Breast epithelium (tissue), 4 donors: ENCODE results near the gene NAA80. TPM values are rescaled to one million over a fixed set of nuclear protein-coding genes. Genes with fewer than 3 reads are reported as not detected.

Source experiments
- DNase-seq, 2 donors: peaks; one replicate each; pipeline ENCODE4 v3.0.0-alpha.2; 2019; ENCODE audit warnings: low spot score in 2 of 2
- H3K27ac ChIP-seq, 2 donors: fragments of 200-600 bp; sonication (generic) in 1 of 2; one replicate each; pipeline ENCODE4 v1.5.1; 2016 to 2019; ENCODE audit warnings: mild to moderate bottlenecking in 1 of 2
- H3K27me3 ChIP-seq, 2 donors: fragments of 200-600 bp; sonication (generic) in 1 of 2; one replicate each; pipeline versions ENCODE4 v1.5.1 to v1.6.0; 2017 to 2019; ENCODE audit warnings: control low read depth in 1 of 2, mild to moderate bottlenecking in 1 of 2
- H3K36me3 ChIP-seq: fragments of 200-600 bp; one replicate; pipeline ENCODE4 v1.5.1; 2019
- H3K4me1 ChIP-seq, 2 donors: fragments of 200-600 bp; sonication (generic); one replicate each; pipeline ENCODE4 v1.5.1; 2016 to 2019; ENCODE audit warnings: control low read depth in 1 of 2
- H3K4me3 ChIP-seq, 3 donors: fragments of 200-600 bp; sonication (generic); 1 replicate in 2 of 3; 2 replicates in 1 of 3; pipeline ENCODE4 v1.5.1; 2016 to 2019; ENCODE audit warnings: mild to moderate bottlenecking in 3 of 3, moderate library complexity in 2 of 3
- H3K9me3 ChIP-seq, 2 donors: fragments of 200-600 bp; sonication (generic) in 1 of 2; one replicate each; pipeline ENCODE4 v1.5.1; 2016 to 2019; ENCODE audit warnings: control low read depth in 1 of 2
- CTCF ChIP-seq, 3 donors: fragments of 450-650 bp; IDR thresholded peaks; one replicate each; pipeline ENCODE4 v1.5.1; 2016 to 2017; ENCODE audit warnings: antibody characterized with exemption in 3 of 3, mild to moderate bottlenecking in 3 of 3, moderate library complexity in 3 of 3
- POLR2A ChIP-seq: fragments of 450-650 bp; IDR thresholded peaks from one replicate; pipeline ENCODE4 v1.6.1; 2016; ENCODE audit warnings: antibody characterized with exemption, mild to moderate bottlenecking, moderate library complexity
- POLR2AphosphoS5 ChIP-seq, 3 donors: sonication (generic); formaldehyde crosslinking; IDR thresholded peaks; one replicate each; pipeline ENCODE4 v1.6.1; 2017; ENCODE audit warnings: antibody characterized with exemption in 3 of 3
- intact Hi-C: fragments of 100-400 bp; cut with DNase I; formaldehyde crosslinking; loops from one replicate; pipeline ENCODE4 v1.15.1; 2023; ENCODE audit warnings: low total_unique reads
- total RNA-seq, 3 donors: library from RNA; depleted of rRNA; stranded (reverse); fragments of >200 nt; gene quantifications; one replicate each; pipeline ENCODE4 v1.1.0, GENCODE V29; 2016

Gene NAA80
- total RNA-seq, 3 donors from 2014 or later, result 6.0 to 8.8 (median 8.5) TPM

GRCh38 chr3:50246517-50246954, 52.7 kb downstream of the NAA80 start:
- TF ChIP-seq POLR2A (no peak), CTCF (IDR thresholded peaks at IDR 0.05) (peak in 1 of 3 donors; percentile 28), POLR2AphosphoS5 (IDR thresholded peaks at IDR 0.05) (peak in 1 of 3 donors; percentile 4)
- H3K27me3 ChIP-seq, result no peaks in the 10 kb centered on the region
- H3K4me3 ChIP-seq, result peak overlapping the region; percentile 33 to 79 (median 54)
- intact Hi-C loops, result no loop called here
- H3K4me1 ChIP-seq, result peaks cover 30 to 37% of the 10 kb centered on the region in 2 donors
- H3K27ac ChIP-seq, result peak overlapping the region; percentile 92 to 98
- no peaks in the 10 kb centered on the region for H3K36me3 ChIP-seq
- DNase-seq, result no peak
- no peaks in the 10 kb centered on the region for H3K9me3 ChIP-seq

Other genes starting within 250 kb of the NAA80 start
- gene RBM5, start 210.5 kb downstream of the NAA80 start, total RNA-seq, result 100 to 1,000 TPM; 214 to 343 (median 296) TPM
- 10 to 100 TPM in 2 of 3 donors, 1 to 10 TPM in 1; 7.7 to 49.8 (median 26.9) TPM for gene SEMA3F, start 144.1 kb downstream of the NAA80 start, total RNA-seq
- not detected for gene GNAT1, start 107.8 kb downstream of the NAA80 start, total RNA-seq
- 1 to 10 TPM in 1 of 3 donors, under 1 TPM in 1, not detected in 1; 0.98 to 2.5 TPM for gene SLC38A3, start 94.1 kb downstream of the NAA80 start, total RNA-seq
- 100 to 1,000 TPM in 2 of 3 donors, 10 to 100 TPM in 1; 95.3 to 232 (median 162) TPM for gene GNAI2, start 63.2 kb downstream of the NAA80 start, total RNA-seq
- gene SEMA3B, start 30.3 kb downstream of the NAA80 start, total RNA-seq, result 10 to 100 TPM; 10.1 to 17.6 (median 11.1) TPM
- gene LSMEM2, start 20.3 kb downstream of the NAA80 start, total RNA-seq, result not detected
- gene IFRD2, start 7.0 kb downstream of the NAA80 start, total RNA-seq, result 10 to 100 TPM; 50.4 to 82.3 (median 72.7) TPM
- 1 to 10 TPM; 2.3 to 6.4 (median 2.7) TPM for gene HYAL3, start within 50 bp of the NAA80 start, total RNA-seq
- 10 to 100 TPM in 1 of 3 donors, 1 to 10 TPM in 2; 3.5 to 16.1 (median 4.8) TPM for gene HYAL1, start 4.2 kb upstream of the NAA80 start, total RNA-seq
- gene HYAL2, start 23.3 kb upstream of the NAA80 start, total RNA-seq, result 100 to 1,000 TPM in 1 of 3 donors, 10 to 100 TPM in 2; 66.0 to 215 (median 96.0) TPM
- 10 to 100 TPM; 18.1 to 25.9 (median 21.3) TPM for gene TUSC2, start 28.8 kb upstream of the NAA80 start, total RNA-seq
- 10 to 100 TPM; 42.7 to 63.6 (median 49.8) TPM for gene RASSF1, start 41.4 kb upstream of the NAA80 start, total RNA-seq
- gene ZMYND10, start 46.3 kb upstream of the NAA80 start, total RNA-seq, result 1 to 10 TPM in 2 of 3 donors, under 1 TPM in 1; 0.32 to 2.6 (median 1.9) TPM
- 10 to 100 TPM; 17.4 to 31.5 (median 29.5) TPM for gene NPRL2, start 51.4 kb upstream of the NAA80 start, total RNA-seq
- gene CYB561D2, start 51.5 kb upstream of the NAA80 start, total RNA-seq, result 10 to 100 TPM; 23.6 to 30.1 (median 28.8) TPM
- 10 to 100 TPM; 46.7 to 67.3 (median 47.9) TPM for gene TMEM115, start 60.1 kb upstream of the NAA80 start, total RNA-seq
- 1 to 10 TPM in 2 of 3 donors, under 1 TPM in 1; 0.80 to 2.0 (median 1.5) TPM for gene CACNA2D2, start 204.2 kb upstream of the NAA80 start, total RNA-seq